Measurements from ENCODE around the gene PRKAR1B.

PRKAR1B gene

DNA sequence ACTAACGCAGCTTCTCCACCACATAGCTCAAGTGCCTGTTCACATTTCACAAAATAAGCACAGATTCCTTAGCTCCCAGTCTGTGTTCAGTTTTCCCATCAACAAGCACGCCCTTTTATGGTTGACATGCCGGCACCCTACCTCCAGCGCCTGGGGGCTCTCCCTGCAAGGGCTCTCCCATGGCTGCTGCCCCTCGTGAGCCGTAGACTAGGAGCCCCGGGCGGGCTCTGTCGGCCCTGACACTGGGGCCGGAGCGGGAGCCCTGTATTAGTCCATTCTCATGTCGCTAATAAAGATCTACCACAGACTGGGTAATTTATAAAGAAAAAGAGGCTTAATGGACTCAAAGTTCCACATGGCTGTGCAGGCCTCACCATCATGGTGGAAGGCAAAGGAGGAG is 34.0 kb upstream of the PRKAR1B start (continued):
- TF ChIP-seq KLF10 (tag by site-specific recombination; IDR thresholded peaks at IDR 0.05) (no peak), FEZF1 (tag by site-specific recombination; IDR thresholded peaks at IDR 0.05) (no peak), ZNF202 (tag by site-specific recombination; IDR thresholded peaks at IDR 0.05; ENCODE audit: borderline replicate concordance) (no peak), ZNF169 (tag by site-specific recombination; IDR thresholded peaks at IDR 0.05) (no peak)
- TF ChIP-seq, protein P1, sequence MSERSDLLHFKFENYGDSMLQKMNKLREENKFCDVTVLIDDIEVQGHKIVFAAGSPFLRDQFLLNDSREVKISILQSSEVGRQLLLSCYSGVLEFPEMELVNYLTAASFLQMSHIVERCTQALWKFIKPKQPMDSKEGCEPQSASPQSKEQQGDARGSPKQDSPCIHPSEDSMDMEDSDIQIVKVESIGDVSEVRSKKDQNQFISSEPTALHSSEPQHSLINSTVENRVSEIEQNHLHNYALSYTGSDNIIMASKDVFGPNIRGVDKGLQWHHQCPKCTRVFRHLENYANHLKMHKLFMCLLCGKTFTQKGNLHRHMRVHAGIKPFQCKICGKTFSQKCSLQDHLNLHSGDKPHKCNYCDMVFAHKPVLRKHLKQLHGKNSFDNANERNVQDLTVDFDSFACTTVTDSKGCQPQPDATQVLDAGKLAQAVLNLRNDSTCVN (tag by site-specific recombination; optimal IDR thresholded peaks at IDR 0.05) = no peak
- TF ChIP-seq, protein P2, sequence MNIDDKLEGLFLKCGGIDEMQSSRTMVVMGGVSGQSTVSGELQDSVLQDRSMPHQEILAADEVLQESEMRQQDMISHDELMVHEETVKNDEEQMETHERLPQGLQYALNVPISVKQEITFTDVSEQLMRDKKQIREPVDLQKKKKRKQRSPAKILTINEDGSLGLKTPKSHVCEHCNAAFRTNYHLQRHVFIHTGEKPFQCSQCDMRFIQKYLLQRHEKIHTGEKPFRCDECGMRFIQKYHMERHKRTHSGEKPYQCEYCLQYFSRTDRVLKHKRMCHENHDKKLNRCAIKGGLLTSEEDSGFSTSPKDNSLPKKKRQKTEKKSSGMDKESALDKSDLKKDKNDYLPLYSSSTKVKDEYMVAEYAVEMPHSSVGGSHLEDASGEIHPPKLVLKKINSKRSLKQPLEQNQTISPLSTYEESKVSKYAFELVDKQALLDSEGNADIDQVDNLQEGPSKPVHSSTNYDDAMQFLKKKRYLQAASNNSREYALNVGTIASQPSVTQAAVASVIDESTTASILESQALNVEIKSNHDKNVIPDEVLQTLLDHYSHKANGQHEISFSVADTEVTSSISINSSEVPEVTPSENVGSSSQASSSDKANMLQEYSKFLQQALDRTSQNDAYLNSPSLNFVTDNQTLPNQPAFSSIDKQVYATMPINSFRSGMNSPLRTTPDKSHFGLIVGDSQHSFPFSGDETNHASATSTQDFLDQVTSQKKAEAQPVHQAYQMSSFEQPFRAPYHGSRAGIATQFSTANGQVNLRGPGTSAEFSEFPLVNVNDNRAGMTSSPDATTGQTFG (tag by site-specific recombination; IDR thresholded peaks at IDR 0.05; ENCODE audit: borderline replicate concordance) = no peak

DNA sequence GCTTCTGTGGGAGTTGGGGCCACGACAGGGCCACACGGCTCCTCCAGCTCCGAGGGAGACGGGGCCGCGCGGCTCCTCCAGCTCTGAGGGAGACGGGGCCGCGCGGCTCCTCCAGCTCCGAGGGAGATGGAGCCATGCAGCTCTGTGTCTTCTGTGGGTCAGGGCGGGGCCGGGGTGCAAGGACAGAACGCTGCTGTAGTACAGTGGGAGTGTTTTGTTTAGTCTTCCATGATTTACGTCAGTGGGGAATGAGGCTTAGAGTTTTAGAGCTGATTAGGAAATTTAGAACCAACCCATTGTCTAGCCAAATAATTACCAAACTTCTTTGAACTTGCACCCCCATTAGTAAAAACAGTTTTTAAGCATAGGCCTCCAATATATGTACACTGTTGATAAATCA is 32.9 kb upstream of the PRKAR1B start:
- ChIA-PET POLR2A (no interaction called here), CTCF (no interaction called here)
- Histone ChIP-seq H3K4me1 (ENCODE audit: control insufficient read depth, insufficient read depth, low read length) (no peaks in the 10 kb centered on the region), H3K27ac (ENCODE audit: extremely low read depth, low read depth, low read length) (no peak overlapping the region), H3K4me3 (ENCODE audit: low read depth, low read length) (no peak overlapping the region), H3K36me3 (ENCODE audit: control insufficient read depth in 2 of 2, insufficient read depth in 1 of 2, low read length in 2 of 2) (peaks cover 10 to 86% of the 10 kb centered on the region in 2 experiments; a peak in 2 of 3 replicates), H3K9me3 (ENCODE audit: control insufficient read depth, insufficient read depth, low read depth, low read length) (no peaks in the 10 kb centered on the region)
- TF ChIP-seq ZNF837 (tag by site-specific recombination; IDR thresholded peaks at IDR 0.05) (no peak), KLF8 (tag by site-specific recombination; IDR thresholded peaks at IDR 0.05) (no peak), ZNF37A (tag by site-specific recombination; IDR thresholded peaks at IDR 0.05) (no peak), ZNF174 (tag by site-specific recombination; IDR thresholded peaks at IDR 0.05) (no peak), ZNF274 (IDR thresholded peaks at IDR 0.05; ENCODE audit: low read length) (no peak), ZNF274 (tag by site-specific recombination; IDR thresholded peaks at IDR 0.05; ENCODE audit: borderline replicate concordance) (no peak), TRIM28 (IDR thresholded peaks at IDR 0.05; ENCODE audit: borderline replicate concordance, low read length) (no peak), ZNF830 (tag by site-specific recombination; IDR thresholded peaks at IDR 0.05; ENCODE audit: low read depth) (no peak), ZNF175 (tag by site-specific recombination; IDR thresholded peaks at IDR 0.05) (no peak), ZNF555 (tag by site-specific recombination; conservative IDR thresholded peaks at IDR 0.05) (no peak), ZSCAN30 (tag by site-specific recombination; IDR thresholded peaks at IDR 0.05) (no peak), ZNF473 (tag by site-specific recombination; IDR thresholded peaks at IDR 0.05) (no peak)
- TF ChIP-seq, protein P3, sequence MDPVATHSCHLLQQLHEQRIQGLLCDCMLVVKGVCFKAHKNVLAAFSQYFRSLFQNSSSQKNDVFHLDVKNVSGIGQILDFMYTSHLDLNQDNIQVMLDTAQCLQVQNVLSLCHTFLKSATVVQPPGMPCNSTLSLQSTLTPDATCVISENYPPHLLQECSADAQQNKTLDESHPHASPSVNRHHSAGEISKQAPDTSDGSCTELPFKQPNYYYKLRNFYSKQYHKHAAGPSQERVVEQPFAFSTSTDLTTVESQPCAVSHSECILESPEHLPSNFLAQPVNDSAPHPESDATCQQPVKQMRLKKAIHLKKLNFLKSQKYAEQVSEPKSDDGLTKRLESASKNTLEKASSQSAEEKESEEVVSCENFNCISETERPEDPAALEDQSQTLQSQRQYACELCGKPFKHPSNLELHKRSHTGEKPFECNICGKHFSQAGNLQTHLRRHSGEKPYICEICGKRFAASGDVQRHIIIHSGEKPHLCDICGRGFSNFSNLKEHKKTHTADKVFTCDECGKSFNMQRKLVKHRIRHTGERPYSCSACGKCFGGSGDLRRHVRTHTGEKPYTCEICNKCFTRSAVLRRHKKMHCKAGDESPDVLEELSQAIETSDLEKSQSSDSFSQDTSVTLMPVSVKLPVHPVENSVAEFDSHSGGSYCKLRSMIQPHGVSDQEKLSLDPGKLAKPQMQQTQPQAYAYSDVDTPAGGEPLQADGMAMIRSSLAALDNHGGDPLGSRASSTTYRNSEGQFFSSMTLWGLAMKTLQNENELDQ (tag by site-specific recombination; IDR thresholded peaks at IDR 0.05; ENCODE audit: low read depth) = no peak
- TF ChIP-seq, protein P4, sequence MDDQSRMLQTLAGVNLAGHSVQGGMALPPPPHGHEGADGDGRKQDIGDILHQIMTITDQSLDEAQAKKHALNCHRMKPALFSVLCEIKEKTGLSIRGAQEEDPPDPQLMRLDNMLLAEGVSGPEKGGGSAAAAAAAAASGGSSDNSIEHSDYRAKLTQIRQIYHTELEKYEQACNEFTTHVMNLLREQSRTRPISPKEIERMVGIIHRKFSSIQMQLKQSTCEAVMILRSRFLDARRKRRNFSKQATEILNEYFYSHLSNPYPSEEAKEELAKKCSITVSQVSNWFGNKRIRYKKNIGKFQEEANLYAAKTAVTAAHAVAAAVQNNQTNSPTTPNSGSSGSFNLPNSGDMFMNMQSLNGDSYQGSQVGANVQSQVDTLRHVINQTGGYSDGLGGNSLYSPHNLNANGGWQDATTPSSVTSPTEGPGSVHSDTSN (CRISPR knock-in tag; IDR thresholded peaks at IDR 0.05) = no peak
- TF ChIP-seq, protein P5, sequence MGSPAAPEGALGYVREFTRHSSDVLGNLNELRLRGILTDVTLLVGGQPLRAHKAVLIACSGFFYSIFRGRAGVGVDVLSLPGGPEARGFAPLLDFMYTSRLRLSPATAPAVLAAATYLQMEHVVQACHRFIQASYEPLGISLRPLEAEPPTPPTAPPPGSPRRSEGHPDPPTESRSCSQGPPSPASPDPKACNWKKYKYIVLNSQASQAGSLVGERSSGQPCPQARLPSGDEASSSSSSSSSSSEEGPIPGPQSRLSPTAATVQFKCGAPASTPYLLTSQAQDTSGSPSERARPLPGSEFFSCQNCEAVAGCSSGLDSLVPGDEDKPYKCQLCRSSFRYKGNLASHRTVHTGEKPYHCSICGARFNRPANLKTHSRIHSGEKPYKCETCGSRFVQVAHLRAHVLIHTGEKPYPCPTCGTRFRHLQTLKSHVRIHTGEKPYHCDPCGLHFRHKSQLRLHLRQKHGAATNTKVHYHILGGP (tag by site-specific recombination; IDR thresholded peaks at IDR 0.05) = no peak
